Keratinocyte (primary cell): Measurements from ENCODE around the gene RNU6-1. TPM values are rescaled to one million over a fixed set of nuclear protein-coding genes. Genes with fewer than 3 reads are reported as not detected.
A peak's percentile ranks its signal among the peaks of the same experiment; 100 is the strongest.

Source experiments
- DNase-seq: peaks from one replicate; pipeline ENCODE4 v3.0.0-alpha.2; 2011; ENCODE audit warnings: low read depth, missing footprints, low spot score
- FAIRE-seq: peaks from 2 replicates; lab custom pipeline; 2011; peaks lifted over from hg19 to GRCh38; lab: Jason Lieb, UNC
- H2AFZ ChIP-seq: 2 replicates; pipeline ENCODE4 v1.6.0; 2012; ENCODE audit warnings: low read length, control low read depth, inconsistent platforms; ENCODE audit not compliant: control insufficient read depth
- H3K27ac ChIP-seq: 2 replicates; pipeline ENCODE4 v1.5.1; 2011; ENCODE audit warnings: low read length; ENCODE audit not compliant: control insufficient read depth, insufficient read depth
- H3K27me3 ChIP-seq: 3 replicates; pipeline ENCODE4 v1.6.0; 2011; ENCODE audit warnings: low read length; ENCODE audit not compliant: control insufficient read depth, insufficient read depth; ENCODE audit errors: extremely low read depth
- H3K36me3 ChIP-seq, 2 experiments: 2 replicates in 1 of 2; 3 replicates in 1 of 2; pipeline ENCODE4 v1.5.1; 2011; ENCODE audit warnings: low read length in 2 of 2, mild to moderate bottlenecking in 1 of 2; ENCODE audit not compliant: control insufficient read depth in 2 of 2, insufficient read depth in 2 of 2; ENCODE audit errors: extremely low read depth in 1 of 2
- H3K4me1 ChIP-seq: 3 replicates; pipeline ENCODE4 v1.5.1; 2011; ENCODE audit warnings: low read length; ENCODE audit not compliant: control insufficient read depth, insufficient read depth; ENCODE audit errors: extremely low read depth
- H3K4me2 ChIP-seq: 3 replicates; pipeline ENCODE4 v1.6.0; 2011; ENCODE audit warnings: low read depth, low read length; ENCODE audit not compliant: control insufficient read depth, insufficient read depth; ENCODE audit errors: extremely low read depth
- H3K4me3 ChIP-seq, 3 experiments: fragments of 200-600 bp in 1 of 3; sonication (generic) in 1 of 3; 2 replicates in 2 of 3; 3 replicates in 1 of 3; pipeline ENCODE4 v1.5.1; 2011 to 2016; ENCODE audit warnings: low read length in 3 of 3, mild to moderate bottlenecking in 3 of 3, control low read depth in 2 of 3, inconsistent platforms in 1 of 3, low read depth in 1 of 3, mixed read lengths in 1 of 3, mixed run types in 1 of 3, moderate library complexity in 1 of 3; ENCODE audit not compliant: control insufficient read depth in 2 of 3, insufficient read depth in 2 of 3; ENCODE audit errors: extremely low read depth in 1 of 3
- H3K79me2 ChIP-seq: 2 replicates; pipeline ENCODE4 v1.6.0; 2012; ENCODE audit warnings: low read length; ENCODE audit not compliant: control insufficient read depth, insufficient read depth
- H3K9ac ChIP-seq: 3 replicates; pipeline ENCODE4 v1.6.0; 2011; ENCODE audit warnings: low read length; ENCODE audit not compliant: control insufficient read depth, insufficient read depth; ENCODE audit errors: extremely low read depth
- H3K9me1 ChIP-seq: 3 replicates; pipeline ENCODE4 v1.6.0; 2011; ENCODE audit warnings: low read length; ENCODE audit not compliant: control insufficient read depth, insufficient read depth; ENCODE audit errors: extremely low read depth
- H3K9me3 ChIP-seq: 2 replicates; pipeline ENCODE4 v1.5.1; 2012; ENCODE audit warnings: low read depth, low read length; ENCODE audit not compliant: control insufficient read depth
- H4K20me1 ChIP-seq: 3 replicates; pipeline ENCODE4 v1.6.0; 2011; ENCODE audit warnings: low read length; ENCODE audit not compliant: control insufficient read depth, insufficient read depth; ENCODE audit errors: extremely low read depth
- EZH2 ChIP-seq: IDR thresholded peaks from one replicate; pipeline ENCODE4 v1.6.1; 2012; ENCODE audit warnings: inconsistent platforms, mild to moderate bottlenecking, low read length, moderate library complexity
- dilution Hi-C: fragments of 300-500 bp; cut with MboI; formaldehyde crosslinking; loops from one replicate; pipeline ENCODE4 v1.7.0; 2020; ENCODE audit warnings: low sequenced_read_pairs; ENCODE audit not compliant: extremely low pct_ligation_motif_present
- polyA plus RNA-seq, 5 experiments: library from polyadenylated mRNA; depleted of rRNA in 3 of 5; stranded (reverse) in 3 of 5; stranded (forward) in 1 of 5; unstranded in 1 of 5; fragments of >200 nt; gene quantifications; 1 replicate in 1 of 5; 2 replicates in 3 of 5; 3 replicates in 1 of 5; pipeline versions ENCODE4 v1.2.1 to v1.2.3, GENCODE V29; 2011 to 2012; ENCODE audit warnings: missing spikeins in 2 of 5, low read depth in 1 of 5, low replicate concordance in 1 of 5
- TF ChIP-seq, protein P1 (sequence below), 3 experiments: IDR thresholded peaks in 1 of 3; conservative IDR thresholded peaks in 1 of 3; optimal IDR thresholded peaks in 1 of 3; 2 replicates in 2 of 3; 3 replicates in 1 of 3; pipeline versions ENCODE3 to v1.5.1; 2011; ENCODE audit warnings: low read length in 3 of 3, mild to moderate bottlenecking in 3 of 3, moderate library complexity in 2 of 3, control low read depth in 1 of 3, inconsistent platforms in 1 of 3; ENCODE audit not compliant: insufficient read depth in 2 of 3; ENCODE audit errors: extremely low read depth in 1 of 3

RNU6-1 gene
- polyA plus RNA-seq, 1 donor (not counting 4 experiments of a cell fraction or from before 2014, with no cell fraction given), result not detected

DNA sequence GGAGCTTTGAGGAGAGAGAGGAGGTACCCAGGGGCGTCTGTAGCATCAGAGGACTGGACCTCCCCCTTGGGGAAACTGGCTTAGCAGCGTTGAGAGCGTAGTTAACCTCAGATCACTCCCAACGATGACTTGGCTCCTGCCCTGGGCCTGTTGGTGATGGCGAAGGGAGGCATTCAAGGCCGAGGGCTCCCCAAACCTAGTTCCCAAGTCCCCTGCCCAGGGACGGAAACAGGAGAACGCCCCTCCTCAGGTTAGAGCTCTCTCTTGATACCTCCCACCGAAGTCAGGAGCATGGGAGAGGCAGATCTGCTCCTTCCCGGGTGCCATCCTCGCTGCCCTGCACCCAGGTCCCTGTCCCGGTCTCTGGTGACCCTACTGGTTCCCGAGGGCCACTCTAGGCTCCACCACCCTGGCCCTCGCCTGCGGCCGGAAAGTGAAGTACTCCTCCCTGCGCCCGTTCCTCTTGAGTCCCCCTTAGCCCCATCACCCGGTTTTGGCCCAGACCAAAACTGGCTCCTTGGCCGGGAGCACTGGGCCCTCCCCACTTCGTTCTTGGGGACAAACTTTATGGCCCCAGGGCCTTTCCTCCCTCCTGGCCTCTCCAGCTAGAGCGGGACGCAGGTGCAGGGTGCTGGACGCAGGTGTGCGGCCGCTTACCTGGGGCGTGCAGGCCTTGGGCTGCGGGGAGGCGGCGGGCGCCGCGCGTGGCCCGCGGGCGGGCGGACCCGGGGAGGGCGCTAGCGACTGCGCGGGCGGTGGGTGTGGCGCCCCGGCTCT lies 17.1 kb downstream of the RNU6-1 start:
- DNase-seq (no peak), FAIRE-seq (no peak)
- peaks cover 4% of the 10 kb centered on the region for H3K4me1 ChIP-seq
- dilution Hi-C loops, result no loop called here
- no peaks in the 10 kb centered on the region for H3K9me3 ChIP-seq
- TF ChIP-seq EZH2, result peak; percentile 92
- TF ChIP-seq, protein P1, sequence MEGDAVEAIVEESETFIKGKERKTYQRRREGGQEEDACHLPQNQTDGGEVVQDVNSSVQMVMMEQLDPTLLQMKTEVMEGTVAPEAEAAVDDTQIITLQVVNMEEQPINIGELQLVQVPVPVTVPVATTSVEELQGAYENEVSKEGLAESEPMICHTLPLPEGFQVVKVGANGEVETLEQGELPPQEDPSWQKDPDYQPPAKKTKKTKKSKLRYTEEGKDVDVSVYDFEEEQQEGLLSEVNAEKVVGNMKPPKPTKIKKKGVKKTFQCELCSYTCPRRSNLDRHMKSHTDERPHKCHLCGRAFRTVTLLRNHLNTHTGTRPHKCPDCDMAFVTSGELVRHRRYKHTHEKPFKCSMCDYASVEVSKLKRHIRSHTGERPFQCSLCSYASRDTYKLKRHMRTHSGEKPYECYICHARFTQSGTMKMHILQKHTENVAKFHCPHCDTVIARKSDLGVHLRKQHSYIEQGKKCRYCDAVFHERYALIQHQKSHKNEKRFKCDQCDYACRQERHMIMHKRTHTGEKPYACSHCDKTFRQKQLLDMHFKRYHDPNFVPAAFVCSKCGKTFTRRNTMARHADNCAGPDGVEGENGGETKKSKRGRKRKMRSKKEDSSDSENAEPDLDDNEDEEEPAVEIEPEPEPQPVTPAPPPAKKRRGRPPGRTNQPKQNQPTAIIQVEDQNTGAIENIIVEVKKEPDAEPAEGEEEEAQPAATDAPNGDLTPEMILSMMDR (optimal IDR thresholded peaks at IDR 0.05 in 1 of 3, IDR thresholded peaks at IDR 0.05 in 1 of 3, conservative IDR thresholded peaks at IDR 0.05 in 1 of 3; ENCODE audit: extremely low read depth in 1 of 3, insufficient read depth in 2 of 3, low read length in 3 of 3), result no peak
- no peaks in the 10 kb centered on the region for H3K36me3 ChIP-seq
- no peak overlapping the region for H3K4me3 ChIP-seq
- no peak overlapping the region for H3K9ac ChIP-seq
- no peak overlapping the region for H2AFZ ChIP-seq
- no peak overlapping the region for H3K4me2 ChIP-seq
- peaks cover 97% of the 10 kb centered on the region for H3K27me3 ChIP-seq
- no peaks in the 10 kb centered on the region for H3K9me1 ChIP-seq
- H3K79me2 ChIP-seq, result no peaks in the 10 kb centered on the region
- no peak overlapping the region for H3K27ac ChIP-seq
- peaks cover 15% of the 10 kb centered on the region for H4K20me1 ChIP-seq

DNA sequence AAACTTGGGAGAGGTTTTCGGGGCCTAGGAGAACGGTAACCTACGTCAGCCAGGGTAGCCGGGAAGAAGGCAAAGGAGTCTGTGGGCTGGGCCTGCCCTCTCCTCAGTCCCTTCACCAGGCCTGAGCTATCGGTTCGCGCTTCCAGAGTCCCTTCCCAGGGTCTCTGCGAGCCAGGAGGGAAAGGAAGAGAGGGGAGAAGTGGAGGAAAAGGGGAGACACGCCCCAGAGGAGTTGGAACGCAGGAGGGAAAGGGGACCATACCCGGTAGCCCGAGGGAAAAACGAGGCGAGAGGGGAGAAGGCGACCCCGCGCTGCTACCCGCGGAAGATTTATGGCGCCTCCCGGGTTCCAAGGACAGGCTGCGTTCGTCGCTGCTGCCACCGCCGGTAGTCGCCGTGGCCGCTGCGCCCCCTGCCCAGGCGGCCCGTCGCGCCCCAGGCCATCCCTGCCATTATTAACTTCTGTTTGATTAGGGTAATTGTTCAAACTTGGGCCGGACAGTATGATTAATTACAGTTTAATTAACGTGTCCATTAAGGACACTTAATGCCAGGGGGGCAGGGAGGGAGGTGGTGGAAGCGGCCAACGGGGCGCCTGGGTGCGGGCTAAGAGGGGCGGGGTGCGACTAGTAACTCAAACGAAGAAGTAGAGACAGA lies 17.9 kb downstream of the RNU6-1 start:
- Histone ChIP-seq H3K4me3 (no peak overlapping the region), H3K36me3 (no peaks in the 10 kb centered on the region), H3K9me1 (no peaks in the 10 kb centered on the region), H3K27ac (no peak overlapping the region), H3K9me3 (no peaks in the 10 kb centered on the region), H3K4me2 (no peak overlapping the region), H3K79me2 (no peaks in the 10 kb centered on the region), H2AFZ (no peak overlapping the region), H4K20me1 (peaks cover 15% of the 10 kb centered on the region), H3K9ac (no peak overlapping the region), H3K4me1 (peaks cover 4% of the 10 kb centered on the region), H3K27me3 (peaks cover 94% of the 10 kb centered on the region)
- dilution Hi-C loops, result no loop called here
- peak; percentile 61 for TF ChIP-seq EZH2
- TF ChIP-seq, protein P1 (optimal IDR thresholded peaks at IDR 0.05 in 1 of 3, IDR thresholded peaks at IDR 0.05 in 1 of 3, conservative IDR thresholded peaks at IDR 0.05 in 1 of 3; ENCODE audit: extremely low read depth in 1 of 3, insufficient read depth in 2 of 3, low read length in 3 of 3), result no peak
- DNase-seq, result no peak
- FAIRE-seq, result no peak
